Small intestine (tissue), 7 donors: ENCODE measurements around the gene HEATR5B. TPM values are rescaled to one million over a fixed set of nuclear protein-coding genes. Genes with fewer than 3 reads are reported as not detected.

Experiments used
- DNase-seq, 2 donors: peaks; one replicate each; pipeline versions ENCODE4 v3.0.0 to v3.0.0-alpha.2; 2013
- FAIRE-seq: peaks from 2 replicates; lab custom pipeline; 2012; peaks lifted over from hg19 to GRCh38; lab: Jason Lieb, UNC
- H3K27ac ChIP-seq, 3 donors: one replicate each; pipeline ENCODE4 v1.5.1; 2013; ENCODE audit warnings: low read length in 2 of 3, mild to moderate bottlenecking in 2 of 3, control low read depth in 1 of 3, inconsistent platforms in 1 of 3, low read depth in 1 of 3, moderate library complexity in 1 of 3
- H3K27me3 ChIP-seq, 3 donors: one replicate each; pipeline ENCODE4 v1.6.1; 2013; ENCODE audit warnings: low read length in 3 of 3, inconsistent platforms in 1 of 3; ENCODE audit not compliant: control insufficient read depth in 3 of 3, insufficient read depth in 3 of 3
- H3K36me3 ChIP-seq, 3 donors: one replicate each; pipeline ENCODE4 v1.6.1; 2013; ENCODE audit warnings: low read length in 3 of 3, inconsistent platforms in 1 of 3, low read depth in 1 of 3, mild to moderate bottlenecking in 1 of 3, moderate library complexity in 1 of 3; ENCODE audit not compliant: control insufficient read depth in 3 of 3, insufficient read depth in 2 of 3
- H3K4me1 ChIP-seq, 3 donors: one replicate each; pipeline ENCODE4 v1.6.1; 2013; ENCODE audit warnings: low read length in 2 of 3, inconsistent platforms in 1 of 3, low read depth in 1 of 3, mild to moderate bottlenecking in 1 of 3, moderate library complexity in 1 of 3; ENCODE audit not compliant: control insufficient read depth in 3 of 3, insufficient read depth in 2 of 3
- H3K4me3 ChIP-seq, 3 donors: one replicate each; pipeline ENCODE4 v1.5.1; 2013; ENCODE audit warnings: low read length in 3 of 3, control low read depth in 1 of 3, inconsistent platforms in 1 of 3, low read depth in 1 of 3, mild to moderate bottlenecking in 1 of 3, moderate library complexity in 1 of 3
- H3K9me3 ChIP-seq, 2 donors: one replicate each; pipeline ENCODE4 v1.6.1; 2013; ENCODE audit warnings: low read depth in 1 of 2, low read length in 1 of 2; ENCODE audit not compliant: control insufficient read depth in 2 of 2, insufficient read depth in 1 of 2
- WGBS, 3 donors: extraction: QIAGEN DNeasy Blood & Tissue Kit; methylation state at CpG; one replicate each; pipeline ENCODE4 v1.1.7; 2013; 5-methylcytosine and 5-hydroxymethylcytosine counted together
- polyA plus RNA-seq, 4 donors: library from polyadenylated mRNA; stranded (reverse) in 3 of 4; unstranded in 1 of 4; fragments of 200-250 nt in 3 of 4; fragments of 120-200 nt in 1 of 4; gene quantifications; one replicate each; pipeline versions ENCODE4 v1.2.1 to v1.2.3, GENCODE V29; 2013
- donor health status: healthy with polysubstance abuse.
- donor health status: control.
- donor health status: control.
- donor health status: Bipolar disorder and iron deficiency.
- donor health status: healthy.

Gene HEATR5B
- polyA plus RNA-seq, 4 donors, result 6.2 to 18.3 (median 10.5) TPM

DNA sequence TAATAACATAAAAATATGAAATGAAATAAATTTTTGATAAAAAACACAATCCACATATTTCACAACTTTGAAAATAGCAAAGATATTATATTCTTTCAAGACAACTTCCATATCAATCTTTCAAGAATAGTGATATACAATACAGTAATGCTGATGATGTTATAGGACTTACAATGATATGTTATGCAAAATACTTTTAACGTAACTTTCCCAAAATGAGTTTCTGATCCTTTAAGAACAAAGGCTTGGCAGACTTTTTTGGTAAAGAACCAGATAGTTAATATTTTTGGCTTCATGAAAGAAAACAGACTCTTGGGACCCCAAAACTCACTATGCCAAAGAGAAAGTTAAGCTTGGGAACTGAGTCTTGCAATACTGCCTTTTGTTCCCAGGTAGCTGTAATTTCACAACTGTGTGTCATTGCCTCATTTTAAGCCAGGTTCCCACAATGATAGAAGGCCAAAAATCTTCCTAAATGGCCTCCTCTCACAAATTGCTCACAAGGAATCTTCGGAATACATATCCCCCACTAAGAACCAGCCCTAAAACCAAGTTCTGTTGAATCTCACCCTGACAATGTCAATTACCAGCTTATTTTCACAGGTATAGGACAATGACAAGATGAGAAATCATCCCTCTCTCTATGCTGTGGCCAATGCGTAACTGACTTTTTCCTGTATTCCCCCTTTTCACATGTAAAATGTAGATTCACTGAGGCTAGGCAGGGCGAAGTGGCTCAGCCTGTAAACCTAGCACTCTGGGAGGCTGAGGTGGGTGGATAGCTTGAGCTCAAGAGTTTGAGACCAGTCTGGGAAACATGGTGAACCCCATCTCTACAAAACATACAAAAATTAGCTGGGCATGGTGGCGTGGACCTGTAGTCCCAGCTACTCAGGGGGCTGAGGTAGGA, 63.0 kb downstream of the HEATR5B start:
- Histone ChIP-seq H3K27ac (peak overlapping the region in 1 of 3 donors; percentile 27), H3K36me3 (peaks cover 4 to 39% (median 10%) of the 10 kb centered on the region in 3 donors), H3K4me1 (no peaks in the 10 kb centered on the region), H3K27me3 (no peaks in the 10 kb centered on the region), H3K9me3 (no peaks in the 10 kb centered on the region), H3K4me3 (no peak overlapping the region)
- no peak for FAIRE-seq
- no peak for DNase-seq
- 90 to 98% (median 96%) methylated on average over 5 of the region's 5 CpGs for WGBS, 3 donors

GRCh38 chr2:37020212-37020886, 63.8 kb downstream of the HEATR5B start:
- WGBS, 3 donors, result 68 to 86% (median 79%) methylated on average over 5 of the region's 5 CpGs
- Histone ChIP-seq H3K27ac (no peak overlapping the region), H3K27me3 (no peaks in the 10 kb centered on the region), H3K4me3 (no peak overlapping the region), H3K36me3 (peaks cover 2 to 40% (median 10%) of the 10 kb centered on the region in 3 donors), H3K4me1 (no peaks in the 10 kb centered on the region), H3K9me3 (no peaks in the 10 kb centered on the region)
- DNase-seq (no peak), FAIRE-seq (no peak)

DNA sequence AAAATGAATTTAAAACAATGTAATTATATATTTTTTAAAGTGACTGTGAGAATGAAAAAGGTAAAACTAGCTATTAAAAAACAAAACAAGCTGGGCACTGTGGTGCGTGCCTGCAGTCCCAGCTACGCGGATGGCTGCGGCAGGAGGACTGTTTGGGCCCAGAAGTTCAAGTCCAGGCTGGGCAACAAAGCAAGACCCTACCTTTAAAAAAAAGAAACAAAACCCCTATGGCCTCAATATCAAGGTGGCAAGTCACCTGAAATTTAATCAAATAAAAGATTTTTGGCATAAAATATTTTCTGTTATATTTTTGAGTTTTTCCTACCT, 70.9 kb downstream of the HEATR5B start:
- no peak overlapping the region for H3K4me3 ChIP-seq
- peaks cover 3 to 34% (median 5%) of the 10 kb centered on the region in 3 donors for H3K36me3 ChIP-seq
- H3K27me3 ChIP-seq, result no peaks in the 10 kb centered on the region

DNA sequence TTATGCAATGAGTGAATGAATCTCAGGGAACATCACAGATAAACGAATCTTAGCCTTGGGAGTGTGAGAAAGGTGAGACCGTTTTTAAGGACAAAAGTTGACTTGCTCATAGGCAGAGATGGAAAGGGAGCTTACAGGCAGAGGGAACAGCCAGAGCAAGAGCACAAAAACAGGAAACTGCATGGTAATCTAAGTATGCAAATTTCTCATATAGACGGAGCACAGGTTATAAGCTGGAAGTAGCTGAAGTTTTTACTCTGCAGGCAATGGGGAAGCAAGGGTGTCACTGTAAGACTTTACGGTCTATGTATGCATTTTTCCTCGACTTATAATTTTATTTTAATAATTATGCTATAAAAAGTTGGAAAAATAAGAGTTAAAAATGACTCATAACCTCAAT, 73.0 kb downstream of the HEATR5B start:
- DNase-seq (no peak), FAIRE-seq (no peak)
- Histone ChIP-seq H3K4me3 (no peak overlapping the region), H3K4me1 (no peaks in the 10 kb centered on the region), H3K36me3 (peaks cover 6 to 29% (median 8%) of the 10 kb centered on the region in 3 donors), H3K27me3 (no peaks in the 10 kb centered on the region), H3K9me3 (no peaks in the 10 kb centered on the region), H3K27ac (no peak overlapping the region)
- WGBS, 3 donors, result 73 to 88% (median 87%) methylated on average over 5 of the region's 5 CpGs

More for the DNA sequence above, 70.9 kb downstream of the HEATR5B start:
- no peak for DNase-seq
- Histone ChIP-seq H3K9me3 (no peaks in the 10 kb centered on the region), H3K4me1 (no peaks in the 10 kb centered on the region), H3K27ac (no peak overlapping the region)
- no peak for FAIRE-seq
- WGBS, 3 donors, result 90 to 95% (median 90%) methylated on average over 4 of the region's 4 CpGs

DNA sequence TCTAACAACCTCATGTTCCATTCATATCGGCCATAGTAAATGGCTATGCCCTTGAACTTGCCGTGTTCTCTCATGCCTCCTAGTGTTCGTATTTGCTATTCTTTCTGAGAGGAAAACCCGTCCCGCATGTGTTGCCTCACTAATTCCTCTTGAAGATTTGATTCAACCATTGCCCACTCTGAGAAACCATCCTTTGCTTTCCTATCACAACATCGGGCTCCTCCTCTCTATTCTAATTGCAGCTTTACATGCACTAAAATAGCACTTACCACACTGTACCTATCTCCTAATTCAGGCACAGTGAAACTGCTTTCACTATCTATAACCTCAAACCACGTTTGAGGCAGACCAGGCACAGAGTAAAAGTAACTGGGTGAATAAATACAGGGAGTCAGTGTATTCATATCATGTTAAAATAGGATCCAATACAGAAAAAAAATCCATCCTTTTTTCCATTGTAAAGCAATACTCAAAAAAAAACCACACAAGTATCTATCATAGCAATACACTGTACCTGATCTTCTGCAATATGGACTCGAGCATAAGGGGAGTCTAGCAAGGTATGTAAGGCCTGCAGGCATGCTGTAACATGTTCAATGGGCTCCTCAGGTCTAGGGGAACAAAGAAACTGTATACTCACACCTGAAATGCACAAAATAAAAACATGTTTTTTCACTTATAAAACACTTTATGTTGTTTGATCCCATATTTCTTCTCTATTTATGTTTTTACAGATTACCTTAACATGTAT, 78.9 kb downstream of the HEATR5B start:
- no peak overlapping the region for H3K27ac ChIP-seq
- H3K27me3 ChIP-seq, result no peaks in the 10 kb centered on the region
- H3K4me1 ChIP-seq, result peaks cover 0 to 7% (median 0%) of the 10 kb centered on the region in 3 donors
- DNase-seq, result peak; percentile 48 to 66
- no peak for FAIRE-seq
- H3K36me3 ChIP-seq, result peaks cover 3 to 20% (median 8%) of the 10 kb centered on the region in 3 donors
- 18 to 67% (median 19%) methylated on average over 8 of the region's 8 CpGs for WGBS, 3 donors
- no peaks in the 10 kb centered on the region for H3K9me3 ChIP-seq
- no peak overlapping the region for H3K4me3 ChIP-seq

GRCh38 chr2:37000988-37001556, 83.1 kb downstream of the HEATR5B start:
- no peak for FAIRE-seq
- Histone ChIP-seq H3K9me3 (no peaks in the 10 kb centered on the region), H3K36me3 (peaks cover 0 to 39% (median 5%) of the 10 kb centered on the region in 3 donors), H3K4me1 (peaks cover 0 to 11% (median 2%) of the 10 kb centered on the region in 3 donors), H3K4me3 (no peak overlapping the region), H3K27ac (peak overlapping the region in 2 of 3 donors; percentile 44 to 72), H3K27me3 (no peaks in the 10 kb centered on the region)
- DNase-seq, result peak; percentile 32 to 49
- WGBS, 3 donors, result 26 to 70% (median 38%) methylated on average over 2 of the region's 2 CpGs

- DNase-seq, result peak; percentile 65 to 82
- peak overlapping the region; percentile 31 to 72 (median 36) for H3K27ac ChIP-seq
Measured at GRCh38 chr2:37000318-37000717, 83.9 kb downstream of the HEATR5B start.

More at GRCh38 chr2:37000318-37000717, 83.9 kb downstream of the HEATR5B start:
- Histone ChIP-seq H3K27me3 (no peaks in the 10 kb centered on the region), H3K4me1 (peaks cover 0 to 11% (median 2%) of the 10 kb centered on the region in 3 donors), H3K36me3 (peaks cover 0 to 39% (median 5%) of the 10 kb centered on the region in 3 donors), H3K4me3 (no peak overlapping the region), H3K9me3 (no peaks in the 10 kb centered on the region)
- FAIRE-seq, result no peak
- WGBS, 3 donors, result 27 to 63% (median 44%) methylated on average over 6 of the region's 6 CpGs
